Measurements from ENCODE around the gene ZNF423. TPM values are rescaled to one million over a fixed set of nuclear protein-coding genes. Genes with fewer than 3 reads are reported as not detected.

ZNF423 gene
- total RNA-seq, 1 donor from 2014 or later = 19.8 TPM

DNA sequence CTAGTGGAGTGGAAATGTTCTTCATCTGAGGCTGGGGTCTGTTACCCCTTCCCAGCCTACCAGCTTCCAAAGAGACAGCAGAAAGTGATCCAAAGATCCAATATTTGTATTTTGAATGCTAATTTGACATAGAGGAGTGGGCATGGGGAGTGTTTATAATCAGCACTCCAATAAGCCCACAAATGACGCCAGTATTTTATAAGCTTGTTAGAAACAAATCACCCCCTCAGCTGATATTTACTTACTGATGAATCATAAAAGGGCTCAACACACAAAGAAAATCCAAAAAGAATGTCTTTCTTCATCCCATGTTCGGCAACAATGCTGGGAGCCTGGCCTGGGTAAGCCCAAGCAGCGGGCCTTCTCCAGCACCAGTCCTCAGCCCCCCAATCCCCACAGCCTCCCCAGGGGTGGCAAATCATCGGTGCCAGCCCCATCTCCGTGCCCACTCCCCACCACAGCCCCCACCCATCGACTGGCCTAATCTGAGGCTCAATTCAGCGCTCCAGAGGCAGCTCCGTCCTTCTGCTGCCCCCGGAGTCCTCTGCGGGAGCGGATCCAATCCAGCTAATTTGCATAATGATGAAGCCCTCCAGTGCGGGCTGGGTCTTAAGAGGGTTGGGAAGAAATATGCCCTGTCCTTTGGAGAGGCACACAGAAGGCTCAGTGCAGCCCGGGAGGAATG is 312.8 kb downstream of the ZNF423 start:
- peaks cover 6% of the 10 kb centered on the region for H3K4me1 Mint-ChIP-seq
- TF ChIP-seq, protein P1, sequence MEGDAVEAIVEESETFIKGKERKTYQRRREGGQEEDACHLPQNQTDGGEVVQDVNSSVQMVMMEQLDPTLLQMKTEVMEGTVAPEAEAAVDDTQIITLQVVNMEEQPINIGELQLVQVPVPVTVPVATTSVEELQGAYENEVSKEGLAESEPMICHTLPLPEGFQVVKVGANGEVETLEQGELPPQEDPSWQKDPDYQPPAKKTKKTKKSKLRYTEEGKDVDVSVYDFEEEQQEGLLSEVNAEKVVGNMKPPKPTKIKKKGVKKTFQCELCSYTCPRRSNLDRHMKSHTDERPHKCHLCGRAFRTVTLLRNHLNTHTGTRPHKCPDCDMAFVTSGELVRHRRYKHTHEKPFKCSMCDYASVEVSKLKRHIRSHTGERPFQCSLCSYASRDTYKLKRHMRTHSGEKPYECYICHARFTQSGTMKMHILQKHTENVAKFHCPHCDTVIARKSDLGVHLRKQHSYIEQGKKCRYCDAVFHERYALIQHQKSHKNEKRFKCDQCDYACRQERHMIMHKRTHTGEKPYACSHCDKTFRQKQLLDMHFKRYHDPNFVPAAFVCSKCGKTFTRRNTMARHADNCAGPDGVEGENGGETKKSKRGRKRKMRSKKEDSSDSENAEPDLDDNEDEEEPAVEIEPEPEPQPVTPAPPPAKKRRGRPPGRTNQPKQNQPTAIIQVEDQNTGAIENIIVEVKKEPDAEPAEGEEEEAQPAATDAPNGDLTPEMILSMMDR (IDR thresholded peaks at IDR 0.05; ENCODE audit: unreplicated experiment) = no peak
- no peak overlapping the region for H3K4me3 Mint-ChIP-seq
- no peaks in the 10 kb centered on the region for H3K36me3 Mint-ChIP-seq
- peaks cover 14% of the 10 kb centered on the region for H3K27me3 Mint-ChIP-seq (ENCODE audit: low read depth)
- no peaks in the 10 kb centered on the region for H3K9me3 Mint-ChIP-seq
- no peak overlapping the region for H3K27ac Mint-ChIP-seq
- no peak for DNase-seq (ENCODE audit: low spot score in 2 of 2, unreplicated experiment in 2 of 2)

- no peak overlapping the region for H3K4me3 Mint-ChIP-seq
- peaks cover 16% of the 10 kb centered on the region for H3K27me3 Mint-ChIP-seq (ENCODE audit: low read depth)
- no peak overlapping the region for H3K27ac Mint-ChIP-seq
- TF ChIP-seq, protein P1 (IDR thresholded peaks at IDR 0.05; ENCODE audit: unreplicated experiment) = no peak
- H3K36me3 Mint-ChIP-seq = no peaks in the 10 kb centered on the region
- DNase-seq (ENCODE audit: low spot score in 2 of 2, unreplicated experiment in 2 of 2) = no peak
- peaks cover 6% of the 10 kb centered on the region for H3K4me1 Mint-ChIP-seq
- no peaks in the 10 kb centered on the region for H3K9me3 Mint-ChIP-seq
Observed at GRCh38 chr16:49542391-49542891, 313.5 kb downstream of the ZNF423 start.

DNA sequence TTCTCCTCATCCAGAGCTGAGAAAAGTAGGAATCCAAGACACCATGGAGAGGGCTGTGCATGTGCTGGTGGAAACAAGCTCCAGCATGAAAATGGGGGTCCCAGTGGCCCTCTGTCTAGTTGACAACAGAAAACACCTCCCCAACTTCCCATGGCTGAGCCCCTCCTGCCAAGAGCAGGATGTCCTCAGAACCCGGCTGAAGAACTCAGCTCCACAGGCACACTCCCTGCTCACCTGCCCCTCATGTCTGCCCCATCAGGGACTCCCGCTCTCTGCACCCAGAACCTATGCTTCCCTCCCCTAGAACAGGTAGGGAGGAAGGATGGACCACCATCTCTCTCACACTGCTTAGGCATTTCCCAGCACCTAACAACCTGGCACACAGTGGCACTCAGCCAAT is 315.1 kb downstream of the ZNF423 start:
- Mint-ChIP-seq H3K27me3 (ENCODE audit: low read depth) (peaks cover 14% of the 10 kb centered on the region), H3K4me1 (peaks cover 6% of the 10 kb centered on the region), H3K9me3 (no peaks in the 10 kb centered on the region), H3K36me3 (no peaks in the 10 kb centered on the region), H3K27ac (no peak overlapping the region), H3K4me3 (no peak overlapping the region)
- TF ChIP-seq, protein P1 (IDR thresholded peaks at IDR 0.05; ENCODE audit: unreplicated experiment) = no peak
- no peak for DNase-seq (ENCODE audit: low spot score in 2 of 2, unreplicated experiment in 2 of 2)

DNA sequence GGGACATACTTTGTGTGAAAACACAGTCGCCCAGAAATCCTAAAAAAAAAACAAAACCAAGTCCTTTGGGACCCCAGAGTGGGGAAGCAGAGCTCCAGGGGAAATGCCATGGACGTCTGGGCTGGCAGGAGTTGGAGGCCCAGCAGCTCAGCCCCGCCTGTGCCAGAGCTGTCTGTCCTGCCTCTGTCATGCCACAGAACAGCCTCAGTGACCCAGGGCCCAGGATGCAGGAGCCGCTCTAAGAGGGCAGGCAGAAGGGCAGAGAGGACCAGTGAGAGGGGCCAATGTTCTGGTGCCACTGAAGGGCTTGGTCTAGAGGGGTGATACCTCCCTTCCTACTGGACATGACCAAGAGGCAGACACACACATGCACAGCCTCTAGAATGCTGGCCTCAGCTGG is 316.2 kb downstream of the ZNF423 start:
- DNase-seq (ENCODE audit: low spot score in 2 of 2, unreplicated experiment in 2 of 2) = no peak
- TF ChIP-seq, protein P1 (IDR thresholded peaks at IDR 0.05; ENCODE audit: unreplicated experiment) = no peak
- Mint-ChIP-seq H3K9me3 (no peaks in the 10 kb centered on the region), H3K4me3 (no peak overlapping the region), H3K27me3 (ENCODE audit: low read depth) (peaks cover 22% of the 10 kb centered on the region), H3K4me1 (peaks cover 8% of the 10 kb centered on the region), H3K36me3 (no peaks in the 10 kb centered on the region), H3K27ac (no peak overlapping the region)

- Mint-ChIP-seq H3K4me3 (no peak overlapping the region), H3K27me3 (ENCODE audit: low read depth) (peaks cover 33% of the 10 kb centered on the region)
Observed at GRCh38 chr16:49537924-49538459, 317.9 kb downstream of the ZNF423 start.

More at GRCh38 chr16:49537924-49538459, 317.9 kb downstream of the ZNF423 start:
- Mint-ChIP-seq H3K9me3 (no peaks in the 10 kb centered on the region), H3K36me3 (no peaks in the 10 kb centered on the region), H3K27ac (no peak overlapping the region), H3K4me1 (peaks cover 8% of the 10 kb centered on the region)
- TF ChIP-seq, protein P1 (IDR thresholded peaks at IDR 0.05; ENCODE audit: unreplicated experiment) = no peak
- DNase-seq (ENCODE audit: low spot score in 2 of 2, unreplicated experiment in 2 of 2) = no peak
